Fibroblast of the aortic adventitia (primary cell): ENCODE measurements around the gene PHYKPL. TPM values are rescaled to one million over a fixed set of nuclear protein-coding genes. Genes with fewer than 3 reads are reported as not detected.
"Not testable (repeated sequence)": the region's sequence is repeated elsewhere in the genome, so short reads cannot be mapped to it uniquely, and the experiment has no call there.

Experiments used
- DNase-seq: peaks from one replicate; pipeline ENCODE4 v3.0.0-alpha.2; 2010; ENCODE audit warnings: low read depth
- H3K4me3 ChIP-seq: 2 replicates; pipeline ENCODE4 v1.5.1; 2011; ENCODE audit warnings: low read depth, mild to moderate bottlenecking, control low read depth, low read length, moderate library complexity
- total RNA-seq: library from RNA; depleted of rRNA; stranded (reverse); fragments of >200 nt; gene quantifications from 2 replicates; pipeline ENCODE4 v1.2.3, GENCODE V29; 2012; ENCODE audit warnings: low replicate concordance
- TF ChIP-seq, protein P1 (sequence below): IDR thresholded peaks from 2 replicates; pipeline ENCODE4 v1.5.1; 2011; ENCODE audit warnings: mild to moderate bottlenecking, low read length, control low read depth, inconsistent platforms; ENCODE audit not compliant: insufficient read depth

The PHYKPL gene
- total RNA-seq, 1 donor: 25.0 TPM

DNA sequence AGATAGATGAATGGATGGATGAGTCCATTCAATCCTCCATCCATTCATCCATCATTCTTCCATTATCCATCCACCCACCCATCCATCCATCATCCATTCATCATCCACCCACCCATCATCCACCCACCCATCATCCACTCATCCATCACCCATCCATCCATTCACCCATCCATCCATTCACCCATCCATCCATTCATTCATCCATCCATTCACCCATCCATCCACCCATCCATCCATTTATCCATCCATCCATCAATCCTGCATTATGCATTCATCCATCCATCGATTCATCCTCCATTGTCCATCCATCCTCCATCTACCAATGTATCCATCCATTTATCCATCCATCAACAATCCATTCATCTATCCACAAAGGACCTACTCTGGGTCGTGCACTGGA is 12.8 kb upstream of the PHYKPL start:
- TF ChIP-seq, protein P1, sequence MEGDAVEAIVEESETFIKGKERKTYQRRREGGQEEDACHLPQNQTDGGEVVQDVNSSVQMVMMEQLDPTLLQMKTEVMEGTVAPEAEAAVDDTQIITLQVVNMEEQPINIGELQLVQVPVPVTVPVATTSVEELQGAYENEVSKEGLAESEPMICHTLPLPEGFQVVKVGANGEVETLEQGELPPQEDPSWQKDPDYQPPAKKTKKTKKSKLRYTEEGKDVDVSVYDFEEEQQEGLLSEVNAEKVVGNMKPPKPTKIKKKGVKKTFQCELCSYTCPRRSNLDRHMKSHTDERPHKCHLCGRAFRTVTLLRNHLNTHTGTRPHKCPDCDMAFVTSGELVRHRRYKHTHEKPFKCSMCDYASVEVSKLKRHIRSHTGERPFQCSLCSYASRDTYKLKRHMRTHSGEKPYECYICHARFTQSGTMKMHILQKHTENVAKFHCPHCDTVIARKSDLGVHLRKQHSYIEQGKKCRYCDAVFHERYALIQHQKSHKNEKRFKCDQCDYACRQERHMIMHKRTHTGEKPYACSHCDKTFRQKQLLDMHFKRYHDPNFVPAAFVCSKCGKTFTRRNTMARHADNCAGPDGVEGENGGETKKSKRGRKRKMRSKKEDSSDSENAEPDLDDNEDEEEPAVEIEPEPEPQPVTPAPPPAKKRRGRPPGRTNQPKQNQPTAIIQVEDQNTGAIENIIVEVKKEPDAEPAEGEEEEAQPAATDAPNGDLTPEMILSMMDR: no peak
- H3K4me3 ChIP-seq: no peak overlapping the region
- DNase-seq: no peak

DNA sequence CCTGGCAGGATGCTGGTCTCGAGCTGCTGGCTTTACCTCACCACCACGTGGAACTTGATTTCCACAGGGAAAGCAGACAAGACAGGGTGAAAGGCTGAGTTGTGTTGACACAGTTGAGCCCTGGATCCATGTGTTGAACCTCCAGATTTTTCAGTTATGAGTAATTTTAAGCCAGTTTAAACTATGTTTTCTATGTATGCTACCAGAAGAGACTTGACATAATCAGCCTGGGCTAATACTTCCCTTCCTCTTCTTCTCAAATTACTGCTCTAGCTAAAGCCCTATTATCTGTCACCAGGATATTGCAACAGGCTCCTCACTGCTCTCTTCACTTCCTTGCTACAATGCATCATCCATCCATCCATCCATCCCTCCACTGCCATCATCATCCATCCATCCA is 12.0 kb upstream of the PHYKPL start:
- no peak for DNase-seq
- H3K4me3 ChIP-seq: no peak overlapping the region
- TF ChIP-seq, protein P1: no peak

DNA sequence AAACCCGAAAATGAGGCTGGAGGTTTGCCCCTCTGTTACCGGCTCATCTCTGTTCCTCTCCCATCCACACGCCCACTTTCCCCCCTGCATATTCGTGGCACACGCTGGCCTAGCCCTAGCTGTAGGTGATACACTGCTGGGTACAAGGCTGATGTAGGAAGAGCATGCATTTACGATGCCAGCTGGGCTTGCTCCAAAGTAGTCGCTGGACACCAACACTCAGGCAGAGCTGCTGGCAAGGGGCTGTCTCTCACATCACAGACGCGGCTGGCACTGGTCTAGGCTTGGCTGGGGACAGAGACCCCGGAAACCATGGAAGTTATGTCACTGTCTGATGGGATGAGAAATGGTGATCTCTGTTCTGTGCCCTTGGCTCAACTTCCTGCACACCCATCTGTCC is 9.8 kb upstream of the PHYKPL start:
- no peak for DNase-seq
- no peak overlapping the region for H3K4me3 ChIP-seq
- TF ChIP-seq, protein P1: no peak

DNA sequence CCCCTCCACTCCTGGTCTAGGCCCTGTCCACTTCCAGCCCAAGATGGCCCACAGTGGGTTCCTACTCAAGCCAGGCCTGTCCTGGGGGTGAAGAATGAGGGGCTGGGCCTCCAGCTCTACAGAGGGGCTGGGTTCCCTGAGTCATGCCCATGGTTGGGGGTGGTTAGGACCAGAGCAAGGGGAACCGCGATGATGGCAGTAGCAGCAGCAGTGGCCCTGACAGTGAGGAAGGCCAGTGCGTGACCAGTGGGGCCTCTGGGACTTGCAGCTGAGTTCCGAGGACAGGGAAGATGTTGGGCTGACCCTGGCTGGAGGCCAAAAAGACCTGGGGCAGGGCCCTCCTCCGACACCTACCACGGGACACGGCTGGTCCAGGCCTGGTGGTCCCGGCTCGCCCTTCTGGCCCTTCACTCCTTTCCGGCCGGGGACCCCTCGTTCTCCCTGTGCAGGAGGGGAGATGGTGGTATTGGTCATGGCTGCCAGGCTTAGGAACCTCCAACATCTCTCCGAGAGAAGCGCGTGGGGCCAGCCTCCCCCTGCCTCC is 9.2 kb upstream of the PHYKPL start:
- TF ChIP-seq, protein P1: no peak
- H3K4me3 ChIP-seq: no peak overlapping the region
- no peak for DNase-seq

DNA sequence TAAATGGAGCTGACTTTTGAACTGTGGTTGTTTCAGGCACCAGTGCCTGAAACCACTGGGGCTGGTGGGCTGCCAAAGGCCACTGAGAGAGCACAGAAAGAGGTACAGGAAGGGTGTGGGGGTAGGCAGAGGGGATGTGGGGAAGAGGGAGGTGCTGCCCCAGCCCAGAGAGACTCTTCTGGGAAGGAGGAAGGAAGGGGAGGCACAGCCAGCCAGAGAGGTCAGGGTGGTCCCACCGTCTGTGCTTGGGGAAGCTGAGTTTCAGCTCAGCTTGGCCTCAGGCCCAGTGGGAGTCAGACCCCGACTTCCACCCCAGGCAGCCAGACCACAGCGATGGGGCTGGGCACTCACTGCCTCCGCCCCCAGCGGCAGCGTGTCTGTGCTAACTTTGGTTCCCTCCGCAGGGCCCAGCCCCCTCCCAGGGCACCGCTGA is 8.6 kb upstream of the PHYKPL start:
- DNase-seq: no peak
- TF ChIP-seq, protein P1: no peak
- H3K4me3 ChIP-seq: no peak overlapping the region

DNA sequence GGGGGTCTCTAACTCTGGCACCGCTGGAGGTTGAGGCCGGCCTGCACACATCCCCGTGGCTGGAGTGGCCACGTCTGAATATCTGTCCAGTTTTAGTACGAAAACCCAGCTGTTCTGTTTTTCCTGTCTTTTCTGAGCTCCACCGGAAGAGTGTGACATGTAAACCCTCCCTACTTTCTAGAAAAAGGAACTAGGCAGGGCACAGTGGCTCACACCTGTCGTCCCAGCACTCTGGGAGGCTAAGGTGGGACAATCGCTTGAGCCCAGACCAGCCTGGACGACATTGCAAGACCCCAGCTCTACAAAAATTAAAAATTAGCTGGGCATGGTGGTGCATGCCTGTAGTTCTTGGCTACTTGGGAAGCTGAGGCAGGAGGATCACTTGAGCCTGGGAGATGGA is 8.2 kb upstream of the PHYKPL start:
- no peak overlapping the region for H3K4me3 ChIP-seq
- TF ChIP-seq, protein P1: no peak
- no peak for DNase-seq

DNA sequence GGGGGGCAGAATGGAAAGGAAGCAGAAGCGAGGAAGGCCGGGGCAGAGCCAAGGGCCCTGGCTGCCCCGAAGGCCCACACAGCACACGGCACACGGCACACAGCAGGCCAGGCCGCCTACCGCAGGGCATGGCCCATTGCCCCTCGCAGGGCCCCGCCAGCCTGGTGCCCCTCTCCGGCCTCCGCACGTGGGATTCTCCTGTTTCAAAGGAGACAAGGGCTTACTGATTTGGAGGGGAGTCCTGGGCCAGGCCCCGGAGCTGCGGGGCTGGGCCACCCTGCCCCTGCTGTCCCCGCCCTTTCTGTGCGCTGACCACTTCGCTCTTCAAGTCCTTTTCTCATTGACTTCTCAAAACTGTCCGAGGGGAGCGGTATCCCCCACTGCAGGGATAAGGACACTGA is 7.7 kb upstream of the PHYKPL start:
- no peak for DNase-seq
- TF ChIP-seq, protein P1: no peak
- no peak overlapping the region for H3K4me3 ChIP-seq

DNA sequence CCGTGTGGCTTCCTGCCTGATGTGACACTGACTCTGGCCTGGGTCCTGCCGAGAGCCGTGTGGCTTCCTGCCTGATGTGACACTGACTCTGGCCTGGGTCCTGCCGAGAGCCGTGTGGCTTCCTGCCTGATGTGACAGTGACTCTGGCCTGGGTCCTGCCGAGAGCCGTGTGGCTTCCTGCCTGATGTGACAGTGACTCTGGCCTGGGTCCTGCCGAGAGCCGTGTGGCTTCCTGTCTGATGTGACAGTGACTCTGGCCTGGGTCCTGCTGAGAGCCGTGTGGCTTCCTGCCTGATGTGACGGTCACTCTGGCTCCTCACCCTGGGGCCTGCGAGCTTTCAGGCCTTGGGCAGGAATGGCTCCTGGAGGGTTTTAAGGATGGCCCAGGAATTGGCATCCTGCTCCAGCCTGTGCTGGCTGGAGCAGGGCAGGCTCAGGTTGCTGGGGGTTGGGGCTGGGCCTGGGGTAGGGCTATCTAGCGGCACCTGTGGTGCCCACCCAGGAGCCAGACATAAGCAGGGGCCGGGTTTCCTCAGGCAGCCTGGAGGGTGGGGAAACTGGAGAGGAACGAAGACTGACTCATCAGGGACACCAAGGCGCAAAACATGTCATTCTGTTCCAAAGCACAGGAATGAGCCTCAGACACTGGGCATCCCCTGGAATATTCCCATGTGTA is 7.2 kb upstream of the PHYKPL start:
- not testable (repeated sequence) for H3K4me3 ChIP-seq, DNase-seq
